IgD-negative memory B cell (primary cell): ENCODE measurements around the gene OR5K3. TPM values are rescaled to one million over a fixed set of nuclear protein-coding genes. Genes with fewer than 3 reads are reported as not detected.

Experiments used
- H3K27ac Mint-ChIP-seq, 3 donors: one replicate each; pipeline ENCODE4 v1.8.0; 2020 to 2022; ENCODE audit warnings: mild to moderate bottlenecking in 3 of 3, mixed read lengths in 3 of 3, moderate library complexity in 1 of 3
- H3K27me3 Mint-ChIP-seq: one replicate; pipeline ENCODE4 v1.8.0; 2021; ENCODE audit warnings: mixed read lengths
- H3K36me3 Mint-ChIP-seq: one replicate; pipeline ENCODE4 v1.8.0; 2020; ENCODE audit warnings: mild to moderate bottlenecking, mixed read lengths
- H3K4me1 Mint-ChIP-seq, 3 donors: one replicate each; pipeline ENCODE4 v1.8.0; 2020 to 2022; ENCODE audit warnings: mixed read lengths in 3 of 3, mild to moderate bottlenecking in 1 of 3
- H3K4me3 Mint-ChIP-seq, 4 donors: one replicate each; pipeline ENCODE4 v1.8.0; 2020 to 2022; ENCODE audit warnings: mild to moderate bottlenecking in 4 of 4, mixed read lengths in 4 of 4, moderate library complexity in 3 of 4
- H3K9me3 Mint-ChIP-seq, 3 donors: one replicate each; pipeline ENCODE4 v1.8.0; 2020 to 2021; ENCODE audit warnings: mixed read lengths in 3 of 3, mild to moderate bottlenecking in 1 of 3
- polyA plus RNA-seq: library from polyadenylated mRNA; unstranded; fragments of 300-500 nt; fragmentation: Illumina TruSeq; gene quantifications from one replicate; pipeline ENCODE4 v1.2.3, GENCODE V29; 2021

The OR5K3 gene
- polyA plus RNA-seq = not detected

GRCh38 chr3:98390366-98390765, at the start of gene OR5K3:
Gene OR5K3 (plus strand): TSS chr3:98390666. CDS start chr3:98390666, 0 bp downstream.
- no peaks in the 10 kb centered on the region for H3K36me3 Mint-ChIP-seq
- H3K27ac Mint-ChIP-seq = no peak within 1 kb of the TSS
- H3K9me3 Mint-ChIP-seq = no peaks in the 10 kb centered on the region
- H3K4me1 Mint-ChIP-seq = no peaks in the 10 kb centered on the region
- H3K4me3 Mint-ChIP-seq = no peak within 1 kb of the TSS
- H3K27me3 Mint-ChIP-seq = peaks cover 9% of the 10 kb centered on the region

GRCh38 chr3:98341758-98342157, 48.7 kb upstream of the OR5K3 start:
- Mint-ChIP-seq H3K36me3 (no peaks in the 10 kb centered on the region), H3K27ac (no peak overlapping the region), H3K4me1 (no peaks in the 10 kb centered on the region), H3K4me3 (no peak overlapping the region), H3K9me3 (peaks cover 0 to 3% (median 1%) of the 10 kb centered on the region in 3 donors), H3K27me3 (peaks cover 3% of the 10 kb centered on the region)

GRCh38 chr3:98343647-98344507, 46.6 kb upstream of the OR5K3 start:
- peaks cover 3% of the 10 kb centered on the region for H3K27me3 Mint-ChIP-seq
- H3K4me1 Mint-ChIP-seq = no peaks in the 10 kb centered on the region
- no peak overlapping the region for H3K27ac Mint-ChIP-seq

GRCh38 chr3:98350082-98350481, 40.4 kb upstream of the OR5K3 start:
- no peak overlapping the region for H3K27ac Mint-ChIP-seq
- H3K4me3 Mint-ChIP-seq = no peak overlapping the region
- no peaks in the 10 kb centered on the region for H3K9me3 Mint-ChIP-seq
- H3K4me1 Mint-ChIP-seq = no peaks in the 10 kb centered on the region
- H3K27me3 Mint-ChIP-seq = peaks cover 6% of the 10 kb centered on the region
- no peaks in the 10 kb centered on the region for H3K36me3 Mint-ChIP-seq

More at GRCh38 chr3:98343647-98344507, 46.6 kb upstream of the OR5K3 start:
- no peaks in the 10 kb centered on the region for H3K36me3 Mint-ChIP-seq
- peaks cover 0 to 3% (median 1%) of the 10 kb centered on the region in 3 donors for H3K9me3 Mint-ChIP-seq
- H3K4me3 Mint-ChIP-seq = no peak overlapping the region

GRCh38 chr3:98353554-98353953, 36.9 kb upstream of the OR5K3 start, which contains the start of gene OR5K4:
Gene OR5K4 (plus strand): TSS chr3:98353854. CDS start chr3:98353854, 0 bp downstream.
- H3K4me1 Mint-ChIP-seq = no peaks in the 10 kb centered on the region
- H3K9me3 Mint-ChIP-seq = peaks cover 1 to 7% (median 6%) of the 10 kb centered on the region in 3 donors
- peaks cover 6% of the 10 kb centered on the region for H3K27me3 Mint-ChIP-seq
- no peak within 1 kb of the TSS for H3K4me3 Mint-ChIP-seq
- H3K36me3 Mint-ChIP-seq = no peaks in the 10 kb centered on the region
- H3K27ac Mint-ChIP-seq = no peak within 1 kb of the TSS

- Mint-ChIP-seq H3K27ac (no peak overlapping the region), H3K4me1 (peaks cover 0 to 1% (median 0%) of the 10 kb centered on the region in 3 donors), H3K36me3 (no peaks in the 10 kb centered on the region), H3K27me3 (peaks cover 2% of the 10 kb centered on the region), H3K4me3 (no peak overlapping the region), H3K9me3 (peaks cover 1 to 17% (median 11%) of the 10 kb centered on the region in 3 donors)
Observed at GRCh38 chr3:98359250-98359649, 31.2 kb upstream of the OR5K3 start.

GRCh38 chr3:98359993-98360675, 30.3 kb upstream of the OR5K3 start:
- peaks cover 2% of the 10 kb centered on the region for H3K27me3 Mint-ChIP-seq
- H3K4me1 Mint-ChIP-seq = peaks cover 0 to 1% (median 0%) of the 10 kb centered on the region in 3 donors
- H3K4me3 Mint-ChIP-seq = peak overlapping the region in 1 of 4 donors; percentile 64
- H3K27ac Mint-ChIP-seq = no peak overlapping the region
- peaks cover under 1% of the 10 kb centered on the region for H3K36me3 Mint-ChIP-seq
- peaks cover 1 to 17% (median 11%) of the 10 kb centered on the region in 3 donors for H3K9me3 Mint-ChIP-seq

- Mint-ChIP-seq H3K4me1 (peaks cover 0 to 3% (median 0%) of the 10 kb centered on the region in 3 donors), H3K27ac (no peak overlapping the region), H3K9me3 (peaks cover 1 to 20% (median 12%) of the 10 kb centered on the region in 3 donors), H3K27me3 (peaks cover 2% of the 10 kb centered on the region), H3K36me3 (peaks cover 1% of the 10 kb centered on the region), H3K4me3 (no peak overlapping the region)
Observed at GRCh38 chr3:98360681-98361080, 29.8 kb upstream of the OR5K3 start.

GRCh38 chr3:98361289-98361688, 29.2 kb upstream of the OR5K3 start:
- peaks cover 2% of the 10 kb centered on the region for H3K27me3 Mint-ChIP-seq
- H3K36me3 Mint-ChIP-seq = peaks cover 1% of the 10 kb centered on the region
- H3K9me3 Mint-ChIP-seq = peaks cover 1 to 21% (median 12%) of the 10 kb centered on the region in 3 donors
- H3K27ac Mint-ChIP-seq = no peak overlapping the region
- H3K4me1 Mint-ChIP-seq = peaks cover 0 to 3% (median 0%) of the 10 kb centered on the region in 3 donors
- no peak overlapping the region for H3K4me3 Mint-ChIP-seq

GRCh38 chr3:98367464-98368246, 22.8 kb upstream of the OR5K3 start:
- no peaks in the 10 kb centered on the region for H3K27me3 Mint-ChIP-seq
- peaks cover 0 to 3% (median 1%) of the 10 kb centered on the region in 3 donors for H3K9me3 Mint-ChIP-seq
- H3K27ac Mint-ChIP-seq = no peak overlapping the region
- no peak overlapping the region for H3K4me3 Mint-ChIP-seq
- peaks cover 0 to 5% (median 0%) of the 10 kb centered on the region in 3 donors for H3K4me1 Mint-ChIP-seq
- H3K36me3 Mint-ChIP-seq = peaks cover 1% of the 10 kb centered on the region

GRCh38 chr3:98371186-98371585, 19.3 kb upstream of the OR5K3 start:
- H3K27ac Mint-ChIP-seq = no peak overlapping the region
- no peaks in the 10 kb centered on the region for H3K36me3 Mint-ChIP-seq
- H3K27me3 Mint-ChIP-seq = no peaks in the 10 kb centered on the region
- H3K4me1 Mint-ChIP-seq = peaks cover 0 to 3% (median 0%) of the 10 kb centered on the region in 3 donors
- no peaks in the 10 kb centered on the region for H3K9me3 Mint-ChIP-seq
- no peak overlapping the region for H3K4me3 Mint-ChIP-seq

- H3K27me3 Mint-ChIP-seq = no peaks in the 10 kb centered on the region
- H3K4me3 Mint-ChIP-seq = no peak overlapping the region
- no peak overlapping the region for H3K27ac Mint-ChIP-seq
- no peaks in the 10 kb centered on the region for H3K36me3 Mint-ChIP-seq
- H3K9me3 Mint-ChIP-seq = no peaks in the 10 kb centered on the region
- H3K4me1 Mint-ChIP-seq = peaks cover 0 to 3% (median 0%) of the 10 kb centered on the region in 3 donors
Observed at GRCh38 chr3:98371853-98372252, 18.6 kb upstream of the OR5K3 start.

GRCh38 chr3:98372445-98372844, 18.0 kb upstream of the OR5K3 start:
- Mint-ChIP-seq H3K4me3 (no peak overlapping the region), H3K36me3 (no peaks in the 10 kb centered on the region), H3K27me3 (no peaks in the 10 kb centered on the region), H3K27ac (no peak overlapping the region), H3K4me1 (peaks cover 0 to 3% (median 0%) of the 10 kb centered on the region in 3 donors), H3K9me3 (no peaks in the 10 kb centered on the region)

GRCh38 chr3:98376631-98377030, 13.8 kb upstream of the OR5K3 start:
- H3K4me3 Mint-ChIP-seq = no peak overlapping the region

More at GRCh38 chr3:98376631-98377030, 13.8 kb upstream of the OR5K3 start:
- Mint-ChIP-seq H3K36me3 (no peaks in the 10 kb centered on the region), H3K4me1 (peaks cover 0 to 3% (median 0%) of the 10 kb centered on the region in 3 donors), H3K9me3 (no peaks in the 10 kb centered on the region), H3K27me3 (no peaks in the 10 kb centered on the region), H3K27ac (no peak overlapping the region)
